ENCODE data around the gene CEP192. TPM values are rescaled to one million over a fixed set of nuclear protein-coding genes. Genes with fewer than 3 reads are reported as not detected.

CEP192 gene
- total and polyA plus RNA-seq, 2 donors from 2014 or later, result 4.9 to 31.7 TPM

GRCh38 chr18:12960853-12961397 is 30.2 kb upstream of the CEP192 start:
- Histone ChIP-seq H3K27ac (ENCODE audit: low read depth in 2 of 2, low read length in 2 of 2) (no peak overlapping the region), H3K27me3 (ENCODE audit: control insufficient read depth, insufficient read depth, low read length) (no peaks in the 10 kb centered on the region), H3K4me1 (ENCODE audit: control insufficient read depth in 2 of 3, insufficient read depth in 2 of 3, low read depth in 1 of 3, low read length in 3 of 3) (no peaks in the 10 kb centered on the region), H3K9ac (ENCODE audit: low read length in 3 of 3) (no peak overlapping the region), H3K36me3 (ENCODE audit: control insufficient read depth in 2 of 3, insufficient read depth in 3 of 3, low read length in 3 of 3) (peaks cover 5 to 17% (median 10%) of the 10 kb centered on the region in 3 donors), H3K4me3 (ENCODE audit: low read length in 3 of 3) (no peak overlapping the region), H3K9me3 (ENCODE audit: control insufficient read depth in 2 of 3, insufficient read depth in 1 of 3, low read length in 3 of 3) (peaks cover 0 to 6% (median 0%) of the 10 kb centered on the region in 3 donors)
- intact Hi-C loops (cut with DNase I), result no loop called here
- FAIRE-seq, result no peak
- TF ChIP-seq CTCF (IDR thresholded peaks at IDR 0.05; ENCODE audit: borderline replicate concordance, extremely low read depth, insufficient read depth), result no peak
- peak in 1 of 5 donors; percentile 2 for DNase-seq

GRCh38 chr18:12963069-12963468 is 28.1 kb upstream of the CEP192 start:
- FAIRE-seq (no peak), DNase-seq (no peak)
- no peak for TF ChIP-seq CTCF (IDR thresholded peaks at IDR 0.05; ENCODE audit: borderline replicate concordance, extremely low read depth, insufficient read depth)
- peaks cover 5 to 17% (median 10%) of the 10 kb centered on the region in 3 donors for H3K36me3 ChIP-seq (ENCODE audit: control insufficient read depth in 2 of 3, insufficient read depth in 3 of 3, low read length in 3 of 3)
- H3K4me1 ChIP-seq (ENCODE audit: control insufficient read depth in 2 of 3, insufficient read depth in 2 of 3, low read depth in 1 of 3, low read length in 3 of 3), result no peaks in the 10 kb centered on the region
- no peak overlapping the region for H3K4me3 ChIP-seq (ENCODE audit: low read length in 3 of 3)
- H3K9ac ChIP-seq (ENCODE audit: low read length in 3 of 3), result no peak overlapping the region
- intact Hi-C loops (cut with DNase I), result no loop called here
- no peak overlapping the region for H3K27ac ChIP-seq (ENCODE audit: low read depth in 2 of 2, low read length in 2 of 2)
- no peaks in the 10 kb centered on the region for H3K27me3 ChIP-seq (ENCODE audit: control insufficient read depth, insufficient read depth, low read length)
- peaks cover 0 to 6% (median 0%) of the 10 kb centered on the region in 3 donors for H3K9me3 ChIP-seq (ENCODE audit: control insufficient read depth in 2 of 3, insufficient read depth in 1 of 3, low read length in 3 of 3)

- DNase-seq, result no peak
- H3K4me3 ChIP-seq (ENCODE audit: low read length in 3 of 3), result no peak overlapping the region
- no peak overlapping the region for H3K9ac ChIP-seq (ENCODE audit: low read length in 3 of 3)
- peaks cover 6 to 19% (median 11%) of the 10 kb centered on the region in 3 donors for H3K36me3 ChIP-seq (ENCODE audit: control insufficient read depth in 2 of 3, insufficient read depth in 3 of 3, low read length in 3 of 3)
- FAIRE-seq, result no peak
- H3K27me3 ChIP-seq (ENCODE audit: control insufficient read depth, insufficient read depth, low read length), result no peaks in the 10 kb centered on the region
- TF ChIP-seq CTCF (IDR thresholded peaks at IDR 0.05; ENCODE audit: borderline replicate concordance, extremely low read depth, insufficient read depth), result no peak
- no peak overlapping the region for H3K27ac ChIP-seq (ENCODE audit: low read depth in 2 of 2, low read length in 2 of 2)
- no peaks in the 10 kb centered on the region for H3K9me3 ChIP-seq (ENCODE audit: control insufficient read depth in 2 of 3, insufficient read depth in 1 of 3, low read length in 3 of 3)
- intact Hi-C loops (cut with DNase I), result no loop called here
- H3K4me1 ChIP-seq (ENCODE audit: control insufficient read depth in 2 of 3, insufficient read depth in 2 of 3, low read depth in 1 of 3, low read length in 3 of 3), result no peaks in the 10 kb centered on the region
Observed at GRCh38 chr18:12968115-12968514, 23.0 kb upstream of the CEP192 start.

GRCh38 chr18:12968619-12969018 is 22.5 kb upstream of the CEP192 start:
- TF ChIP-seq CTCF (IDR thresholded peaks at IDR 0.05; ENCODE audit: borderline replicate concordance, extremely low read depth, insufficient read depth), result no peak
- FAIRE-seq, result no peak
- Histone ChIP-seq H3K4me1 (ENCODE audit: control insufficient read depth in 2 of 3, insufficient read depth in 2 of 3, low read depth in 1 of 3, low read length in 3 of 3) (no peaks in the 10 kb centered on the region), H3K27ac (ENCODE audit: low read depth in 2 of 2, low read length in 2 of 2) (no peak overlapping the region), H3K27me3 (ENCODE audit: control insufficient read depth, insufficient read depth, low read length) (no peaks in the 10 kb centered on the region), H3K4me3 (ENCODE audit: low read length in 3 of 3) (no peak overlapping the region), H3K9ac (ENCODE audit: low read length in 3 of 3) (no peak overlapping the region), H3K36me3 (ENCODE audit: control insufficient read depth in 2 of 3, insufficient read depth in 3 of 3, low read length in 3 of 3) (peaks cover 5 to 15% (median 10%) of the 10 kb centered on the region in 3 donors), H3K9me3 (ENCODE audit: control insufficient read depth in 2 of 3, insufficient read depth in 1 of 3, low read length in 3 of 3) (no peaks in the 10 kb centered on the region)
- intact Hi-C loops (cut with DNase I), result no loop called here
- DNase-seq, result no peak
